Measurements from ENCODE around the gene SDF4.

GRCh38 chr1:1270813-1271212 lies 39.0 kb upstream of the SDF4 start:
- TF ChIP-seq, protein P1, sequence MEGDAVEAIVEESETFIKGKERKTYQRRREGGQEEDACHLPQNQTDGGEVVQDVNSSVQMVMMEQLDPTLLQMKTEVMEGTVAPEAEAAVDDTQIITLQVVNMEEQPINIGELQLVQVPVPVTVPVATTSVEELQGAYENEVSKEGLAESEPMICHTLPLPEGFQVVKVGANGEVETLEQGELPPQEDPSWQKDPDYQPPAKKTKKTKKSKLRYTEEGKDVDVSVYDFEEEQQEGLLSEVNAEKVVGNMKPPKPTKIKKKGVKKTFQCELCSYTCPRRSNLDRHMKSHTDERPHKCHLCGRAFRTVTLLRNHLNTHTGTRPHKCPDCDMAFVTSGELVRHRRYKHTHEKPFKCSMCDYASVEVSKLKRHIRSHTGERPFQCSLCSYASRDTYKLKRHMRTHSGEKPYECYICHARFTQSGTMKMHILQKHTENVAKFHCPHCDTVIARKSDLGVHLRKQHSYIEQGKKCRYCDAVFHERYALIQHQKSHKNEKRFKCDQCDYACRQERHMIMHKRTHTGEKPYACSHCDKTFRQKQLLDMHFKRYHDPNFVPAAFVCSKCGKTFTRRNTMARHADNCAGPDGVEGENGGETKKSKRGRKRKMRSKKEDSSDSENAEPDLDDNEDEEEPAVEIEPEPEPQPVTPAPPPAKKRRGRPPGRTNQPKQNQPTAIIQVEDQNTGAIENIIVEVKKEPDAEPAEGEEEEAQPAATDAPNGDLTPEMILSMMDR (conservative IDR thresholded peaks at IDR 0.05; ENCODE audit: low read depth, low read length): no peak
- TF ChIP-seq EZH2phosphoT487 (IDR thresholded peaks at IDR 0.05; ENCODE audit: borderline replicate concordance, low read length) (no peak), EZH2 (IDR thresholded peaks at IDR 0.05; ENCODE audit: low read length, unreplicated experiment) (no peak)

Data from PC-3 (cell line).